Right cardiac atrium (tissue), 5 donors: Measurements from ENCODE around the gene EFCAB5. TPM values are rescaled to one million over a fixed set of nuclear protein-coding genes. Genes with fewer than 3 reads are reported as not detected.
A peak's percentile ranks its signal among the peaks of the same experiment; 100 is the strongest.
"Not testable (repeated sequence)": the region's sequence is repeated elsewhere in the genome, so short reads cannot be mapped to it uniquely, and the experiment has no call there.

Experiments used
- ATAC-seq, 2 donors: fragments of 200-7000 bp; cut with Tn5 transposase; one replicate each; pipeline versions ENCODE4 v1.8.0 to v1.9.1; 2020; ENCODE audit warnings: moderate library complexity in 2 of 2, mild to moderate bottlenecking in 1 of 2
- DNase-seq, 3 donors: peaks; one replicate each; pipeline ENCODE4 v3.0.0-alpha.2; 2020
- H3K27ac ChIP-seq: one replicate; pipeline ENCODE4 v1.5.1; 2013; ENCODE audit warnings: mild to moderate bottlenecking, low read length, control low read depth, moderate library complexity
- H3K27me3 ChIP-seq: one replicate; pipeline ENCODE4 v1.6.1; 2013; ENCODE audit not compliant: control insufficient read depth, insufficient read depth
- H3K4me1 ChIP-seq: one replicate; pipeline ENCODE4 v1.6.1; 2013; ENCODE audit warnings: low read length; ENCODE audit not compliant: control insufficient read depth, insufficient read depth
- H3K4me3 ChIP-seq: one replicate; pipeline ENCODE4 v1.5.1; 2013; ENCODE audit warnings: low read length, control low read depth
- H3K9me3 ChIP-seq: one replicate; pipeline ENCODE4 v1.6.1; 2013; ENCODE audit warnings: low read length; ENCODE audit not compliant: control insufficient read depth
- WGBS: extraction: QIAGEN DNeasy Blood & Tissue Kit; methylation state at CpG from one replicate; pipeline ENCODE4 v1.1.7; 2013; 5-methylcytosine and 5-hydroxymethylcytosine counted together
- intact Hi-C, 4 donors: fragments of 100-400 bp; cut with DNase I; formaldehyde crosslinking; loops; one replicate each; pipeline versions ENCODE4 v1.11.0 to v1.14.0; 2022 to 2023
- polyA plus RNA-seq: library from polyadenylated mRNA; stranded (reverse); fragments of 200-250 nt; gene quantifications from one replicate; pipeline ENCODE4 v1.2.3, GENCODE V29; 2013
- total RNA-seq, 4 donors: library from RNA; stranded (reverse); fragmentation: NEBNext Ultra II Directional; extraction: Animal tissue kit (Norgen Biotek cat#: 25700); gene quantifications; one replicate each; pipeline ENCODE4 v1.2.1, GENCODE V29; 2021
- donor health status: healthy with polysubstance abuse.
- donor health status: DM: no; HTN: yes; CAD: no.
- donor health status: DM: no; HTN: no; CAD: no.
- donor health status: DM: no; HTN: yes; CAD: no; lungs with severe emphysema.
- donor health status: DM: yes; HTN: yes; CAD: no.

Gene EFCAB5
- total and polyA plus RNA-seq, 5 donors: 0.18 to 1.1 (median 0.45) TPM; not detected in 1

DNA sequence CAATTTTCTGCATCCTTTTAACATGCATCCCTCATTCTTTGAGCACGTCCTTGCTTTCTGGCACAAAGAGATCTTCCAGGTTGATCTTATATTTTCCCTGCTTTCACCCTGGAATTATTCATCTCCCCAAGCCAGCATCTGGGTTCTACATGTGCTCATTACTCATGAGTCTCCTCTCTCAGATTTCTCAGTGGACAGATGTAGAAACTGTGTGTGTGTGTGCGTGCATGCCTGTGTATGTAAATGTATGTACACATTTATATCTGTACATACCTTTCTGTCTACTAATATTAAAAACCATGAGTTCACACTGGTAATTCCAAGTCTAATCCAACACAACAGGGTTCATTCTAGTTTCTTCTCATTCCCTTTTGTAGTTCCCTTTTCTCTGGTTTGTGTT lies 133.3 kb downstream of the EFCAB5 start:
- no peak for ATAC-seq
- no peak for DNase-seq
- WGBS: 92% methylated on average over 2 of the region's 2 CpGs
- no peak overlapping the region for H3K27ac ChIP-seq
- no peaks in the 10 kb centered on the region for H3K27me3 ChIP-seq
- no peaks in the 10 kb centered on the region for H3K4me1 ChIP-seq
- H3K9me3 ChIP-seq: no peaks in the 10 kb centered on the region
- intact Hi-C loops: no loop called here
- no peak overlapping the region for H3K4me3 ChIP-seq

DNA sequence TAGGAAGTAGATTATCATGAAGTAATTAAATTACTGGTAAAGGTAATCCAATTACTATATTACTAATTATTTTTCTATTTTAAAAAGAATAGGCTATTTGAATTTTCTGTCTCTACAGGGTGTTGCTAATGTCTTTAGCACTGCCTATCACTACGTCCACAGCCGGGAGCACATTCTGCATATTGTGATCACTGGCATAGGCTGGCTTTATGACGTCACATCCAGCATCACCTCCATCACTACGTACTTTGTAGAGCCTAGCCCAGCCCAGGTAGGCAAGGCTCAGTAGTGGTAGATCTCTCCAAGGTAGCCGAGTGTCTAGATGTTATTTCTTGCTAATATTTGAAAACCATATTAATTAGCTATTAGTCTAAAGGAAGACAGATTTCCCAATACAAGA lies 141.3 kb downstream of the EFCAB5 start:
- ATAC-seq: no peak
- no peaks in the 10 kb centered on the region for H3K4me1 ChIP-seq
- H3K4me3 ChIP-seq: no peak overlapping the region
- no peak for DNase-seq
- H3K27ac ChIP-seq: no peak overlapping the region
- intact Hi-C loops: no loop called here
- no peaks in the 10 kb centered on the region for H3K9me3 ChIP-seq
- WGBS: 88% methylated on average over 5 of the region's 5 CpGs
- no peaks in the 10 kb centered on the region for H3K27me3 ChIP-seq

DNA sequence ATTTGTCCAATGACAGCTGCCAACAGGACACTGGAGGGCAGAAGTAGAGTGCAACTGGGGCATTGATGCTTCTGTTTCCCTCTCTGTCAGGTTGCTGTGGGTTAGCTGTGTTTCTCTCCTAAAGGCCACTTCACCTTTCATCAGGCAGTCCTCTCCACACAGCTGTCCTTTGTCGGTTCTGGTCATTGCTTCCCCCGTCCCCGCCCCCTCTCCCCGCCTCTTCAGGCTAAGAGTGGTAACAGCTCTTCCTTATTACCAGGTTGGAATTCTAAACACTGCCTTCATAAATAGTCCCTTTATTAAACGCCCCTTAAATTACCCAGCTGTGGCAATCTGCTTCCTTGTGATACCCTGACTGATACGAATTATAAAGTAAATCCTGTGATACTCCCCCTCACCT lies 143.4 kb downstream of the EFCAB5 start:
- intact Hi-C loops: no loop called here

DNA sequence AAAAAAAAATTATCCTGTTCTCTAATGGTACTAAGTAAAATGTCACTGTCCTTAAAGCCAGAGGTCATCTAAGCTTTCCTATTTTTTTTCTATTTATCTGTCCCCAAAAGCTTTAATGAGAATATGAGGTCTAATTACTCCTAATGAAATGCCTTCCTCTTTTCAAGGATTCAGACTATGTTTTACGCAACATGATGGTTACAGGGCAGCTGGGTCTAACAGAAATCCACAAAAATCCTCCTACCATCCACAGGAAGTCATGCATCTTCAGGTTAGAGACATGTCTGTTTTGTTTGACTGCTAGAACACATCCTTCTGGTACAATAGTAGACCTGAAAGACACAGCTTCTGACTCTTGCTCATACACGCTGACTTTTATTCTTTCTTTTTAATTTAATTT lies 145.5 kb downstream of the EFCAB5 start:
- 89% methylated on average over 2 of the region's 2 CpGs for WGBS
- H3K27ac ChIP-seq: no peak overlapping the region
- H3K4me1 ChIP-seq: no peaks in the 10 kb centered on the region
- ATAC-seq (no peak), DNase-seq (no peak)
- H3K4me3 ChIP-seq: no peak overlapping the region
- intact Hi-C loops: no loop called here
- no peaks in the 10 kb centered on the region for H3K27me3 ChIP-seq
- H3K9me3 ChIP-seq: no peaks in the 10 kb centered on the region

More for the DNA sequence above, 143.4 kb downstream of the EFCAB5 start:
- Histone ChIP-seq H3K27ac (no peak overlapping the region), H3K27me3 (no peaks in the 10 kb centered on the region), H3K9me3 (no peaks in the 10 kb centered on the region), H3K4me3 (no peak overlapping the region), H3K4me1 (no peaks in the 10 kb centered on the region)
- ATAC-seq (no peak), DNase-seq (no peak)
- 49% methylated on average over 6 of the region's 6 CpGs for WGBS

DNA sequence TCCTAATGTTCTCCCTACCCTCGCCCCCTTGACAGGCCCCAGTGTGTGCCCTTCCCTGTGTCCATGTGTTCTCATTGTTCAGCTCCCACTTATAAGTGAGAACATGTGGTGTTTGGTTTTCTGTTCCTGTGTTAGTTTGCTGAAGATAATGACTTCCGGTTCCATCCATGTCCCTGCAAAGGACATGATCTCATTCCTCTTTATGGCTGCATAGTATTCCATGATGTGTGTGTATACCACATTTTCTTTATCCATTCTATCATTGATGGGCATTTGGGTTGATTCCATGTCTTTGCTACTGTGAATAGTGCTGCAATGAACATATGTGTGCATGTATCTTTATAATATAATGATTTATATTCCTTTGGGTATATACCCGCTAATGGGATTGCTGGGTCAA lies 146.0 kb downstream of the EFCAB5 start:
- H3K4me3 ChIP-seq, intact Hi-C loops, DNase-seq, ATAC-seq, H3K27ac ChIP-seq, H3K27me3 ChIP-seq, H3K9me3 ChIP-seq, H3K4me1 ChIP-seq: not testable (repeated sequence)
- 90% methylated on average over 3 of the region's 3 CpGs for WGBS

DNA sequence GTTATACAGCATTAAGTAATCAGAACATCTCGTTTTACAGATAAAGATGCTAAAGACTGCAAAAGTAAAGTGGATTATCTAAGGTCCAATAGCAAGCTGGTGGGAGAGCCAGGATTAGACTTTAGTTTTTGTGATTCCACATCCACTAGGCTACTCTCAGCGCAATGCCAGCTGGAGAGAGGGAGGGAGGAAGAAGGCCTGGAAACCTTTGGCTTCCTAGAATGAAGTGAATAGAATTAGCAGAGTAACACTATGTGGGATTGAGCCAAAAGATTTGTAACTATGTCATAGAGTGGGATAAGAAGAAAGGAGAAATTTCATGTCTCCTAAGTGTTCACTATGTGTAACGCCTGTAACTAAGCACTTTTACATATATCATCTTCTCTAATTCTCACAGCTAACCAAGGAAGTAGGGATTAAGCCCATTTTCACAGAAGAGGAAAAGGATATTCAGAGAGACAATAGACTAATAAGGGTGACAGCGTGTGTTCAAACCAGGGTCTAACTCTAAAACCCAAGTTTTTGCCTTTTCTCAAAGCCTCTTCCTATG lies 149.8 kb downstream of the EFCAB5 start:
- WGBS: 59% methylated on average over 4 of the region's 4 CpGs
- no peaks in the 10 kb centered on the region for H3K27me3 ChIP-seq
- no peak overlapping the region for H3K27ac ChIP-seq
- no peak overlapping the region for H3K4me3 ChIP-seq
- intact Hi-C loops: loop anchor here in 1 of 4 donors (10.0 kb wide), 1 partner anchor 286 kb away; no protein-coding TSS in a partner anchor
- DNase-seq (peak in 1 of 3 donors; percentile 23), ATAC-seq (peak in 1 of 2 donors; percentile 41)
- no peaks in the 10 kb centered on the region for H3K4me1 ChIP-seq
- H3K9me3 ChIP-seq: no peaks in the 10 kb centered on the region

DNA sequence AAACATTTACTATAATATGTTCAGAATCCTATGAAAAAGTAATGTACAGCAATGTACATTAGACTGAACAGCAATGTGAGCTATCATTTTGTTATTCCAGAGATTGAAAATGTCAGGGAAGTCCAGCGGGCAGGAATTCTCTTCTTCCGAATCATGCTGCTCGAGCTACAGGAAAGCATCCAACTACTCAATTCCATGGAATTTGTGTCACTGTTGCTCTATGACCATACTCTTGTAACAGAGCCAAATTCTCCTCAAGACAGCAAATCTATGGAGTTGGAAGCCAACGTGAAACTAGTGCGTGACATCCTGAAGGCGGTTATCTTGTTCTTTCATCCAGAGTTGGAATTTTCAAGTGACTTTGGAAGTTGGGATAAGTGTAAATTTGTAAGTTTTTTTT lies 150.3 kb downstream of the EFCAB5 start:
- 27% methylated on average over 6 of the region's 6 CpGs for WGBS
- Histone ChIP-seq H3K9me3 (no peaks in the 10 kb centered on the region), H3K4me1 (no peaks in the 10 kb centered on the region), H3K27me3 (no peaks in the 10 kb centered on the region), H3K27ac (no peak overlapping the region), H3K4me3 (no peak overlapping the region)
- DNase-seq (no peak), ATAC-seq (peak; percentile 34 to 38)
- intact Hi-C loops: loop anchor here in 1 of 4 donors (10.0 kb wide), 1 partner anchor 287 kb away; no protein-coding TSS in a partner anchor

DNA sequence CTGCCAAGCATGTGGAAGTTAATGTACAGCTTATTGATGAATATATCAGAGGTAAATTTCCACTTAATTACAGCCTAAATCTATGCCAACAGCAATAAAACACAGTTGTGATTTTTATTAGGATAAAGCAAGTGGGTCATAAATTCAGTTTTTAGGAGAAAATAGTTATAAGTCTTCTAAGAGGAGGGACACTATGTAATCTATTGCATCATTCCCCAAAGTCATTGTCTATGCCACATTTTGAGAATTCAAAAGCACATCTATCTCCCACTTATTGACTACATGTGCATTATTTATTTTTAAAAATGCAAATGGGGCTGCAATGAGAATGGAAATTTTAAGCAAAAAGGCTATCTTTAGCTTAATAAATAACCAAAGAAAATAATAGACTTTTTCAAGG lies 151.5 kb downstream of the EFCAB5 start:
- DNase-seq: no peak
- Histone ChIP-seq H3K27ac (no peak overlapping the region), H3K4me1 (no peaks in the 10 kb centered on the region), H3K9me3 (no peaks in the 10 kb centered on the region), H3K27me3 (no peaks in the 10 kb centered on the region), H3K4me3 (no peak overlapping the region)
- intact Hi-C loops: loop anchor here in 1 of 4 donors (10.0 kb wide), 1 partner anchor 288 kb away; no protein-coding TSS in a partner anchor
- no peak for ATAC-seq

DNA sequence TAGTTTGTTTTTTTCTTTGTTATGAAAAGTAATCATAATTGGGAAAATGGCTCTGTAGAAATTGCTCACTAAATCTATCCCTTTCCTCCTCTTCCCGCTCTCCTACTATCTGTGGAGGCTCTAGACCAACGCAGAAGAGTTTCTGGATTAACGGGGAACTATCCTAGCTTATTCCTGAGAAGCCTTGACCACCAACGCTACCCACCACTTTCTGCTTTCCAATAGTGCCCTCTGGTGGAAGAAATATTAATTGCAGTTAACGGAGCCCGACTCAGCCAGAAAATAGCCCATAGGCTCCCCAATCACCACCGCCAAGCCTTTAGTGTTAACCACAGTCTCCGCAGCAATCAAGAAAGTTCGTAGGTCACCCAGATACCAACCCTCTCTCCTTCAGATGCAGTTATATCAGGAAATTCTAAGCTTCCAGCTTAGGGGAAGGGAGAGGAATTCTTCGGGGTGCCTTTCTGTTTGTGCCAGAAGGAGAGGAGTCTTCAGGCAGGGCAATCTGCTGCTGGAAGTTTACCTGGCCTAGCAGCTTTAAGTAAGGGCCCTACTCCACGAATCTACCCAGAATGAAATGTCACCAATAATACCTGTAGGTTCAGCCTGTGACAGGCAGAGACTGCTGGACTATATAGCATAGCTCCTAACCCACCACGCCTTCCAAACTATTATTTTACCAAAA lies 152.2 kb downstream of the EFCAB5 start:
- ATAC-seq (peak; percentile 52 to 67), DNase-seq (peak in 1 of 3 donors; percentile 31)
- Histone ChIP-seq H3K27me3 (no peaks in the 10 kb centered on the region), H3K4me3 (no peak overlapping the region), H3K4me1 (no peaks in the 10 kb centered on the region), H3K9me3 (no peaks in the 10 kb centered on the region), H3K27ac (no peak overlapping the region)
- intact Hi-C loops: loop anchor here in 1 of 4 donors (10.0 kb wide), 1 partner anchor 289 kb away; no protein-coding TSS in a partner anchor
- WGBS: 14% methylated on average over 12 of the region's 12 CpGs

DNA sequence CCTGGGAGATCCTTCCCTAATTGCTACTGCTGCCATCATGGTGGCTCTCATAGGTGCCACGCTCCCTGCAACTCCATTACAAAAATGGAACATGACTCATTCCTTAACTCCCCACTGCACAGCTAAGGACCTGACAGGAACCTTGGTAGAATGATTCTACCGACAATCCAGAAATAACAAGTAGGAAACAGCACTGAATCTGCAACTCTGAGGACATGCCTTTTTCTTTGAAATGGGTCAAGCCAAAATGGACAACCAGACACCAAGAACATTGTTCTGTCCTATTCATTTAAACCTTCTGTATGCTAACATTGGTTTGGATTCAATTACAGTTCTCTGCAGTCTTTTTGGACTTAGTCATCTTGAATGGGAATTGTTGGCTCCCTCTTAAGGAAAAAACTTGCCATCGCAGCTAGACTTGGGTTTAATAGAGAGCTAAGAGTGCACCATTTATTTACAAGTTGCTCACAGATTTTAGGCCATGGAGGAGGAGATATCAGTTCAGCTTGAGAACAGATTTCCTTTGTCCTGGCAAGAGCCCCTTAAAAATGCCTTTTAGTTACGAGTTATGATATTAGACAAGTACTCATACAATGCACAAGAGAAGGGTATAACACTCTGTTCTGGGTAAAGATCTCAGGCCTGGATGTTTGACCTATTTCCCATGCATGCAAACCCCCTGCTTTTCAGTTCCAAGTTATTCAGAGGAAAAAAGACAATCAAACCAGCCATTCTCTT lies 154.2 kb downstream of the EFCAB5 start:
- Histone ChIP-seq H3K27me3 (no peaks in the 10 kb centered on the region), H3K27ac (no peak overlapping the region), H3K4me1 (no peaks in the 10 kb centered on the region), H3K4me3 (no peak overlapping the region), H3K9me3 (no peaks in the 10 kb centered on the region)
- intact Hi-C loops: loop anchor here in 1 of 4 donors (10.0 kb wide), 1 partner anchor 291 kb away; no protein-coding TSS in a partner anchor
- 44% methylated on average over 4 of the region's 4 CpGs for WGBS
- ATAC-seq (peak; percentile 32 to 36), DNase-seq (no peak)
